Measurements from ENCODE around the gene LRRC51.

LRRC51 gene

DNA sequence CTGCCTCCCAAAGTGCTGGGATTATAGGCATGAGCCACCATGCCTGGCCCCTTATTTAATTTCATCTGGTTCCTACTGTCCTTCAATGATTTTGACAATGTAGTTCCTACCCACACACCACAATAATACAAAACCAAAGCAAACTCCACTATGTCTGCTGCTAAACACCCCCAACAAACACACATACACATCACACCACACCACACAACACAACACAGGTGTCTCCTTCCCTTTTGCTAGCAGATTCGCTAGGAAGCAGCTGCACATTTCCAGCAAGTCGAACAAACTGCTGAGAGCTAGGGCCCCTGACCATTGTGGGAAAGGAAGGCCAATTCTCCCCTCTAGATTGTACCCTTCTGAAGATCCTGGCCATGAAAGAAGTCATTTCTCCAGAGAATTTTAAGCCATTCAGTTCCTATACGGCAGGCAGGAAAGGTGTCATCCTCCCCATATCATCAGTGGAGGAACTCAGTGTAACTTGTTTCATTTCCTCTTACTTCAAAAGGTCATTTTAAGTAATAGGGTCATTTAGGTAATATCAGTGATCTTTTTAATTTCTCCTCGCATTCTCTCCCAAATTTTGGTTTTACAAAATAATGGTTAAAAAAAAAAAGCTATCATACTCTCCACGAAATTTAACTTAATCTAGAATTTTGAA is 18.8 kb upstream of the LRRC51 start:
- TF ChIP-seq, protein P1, sequence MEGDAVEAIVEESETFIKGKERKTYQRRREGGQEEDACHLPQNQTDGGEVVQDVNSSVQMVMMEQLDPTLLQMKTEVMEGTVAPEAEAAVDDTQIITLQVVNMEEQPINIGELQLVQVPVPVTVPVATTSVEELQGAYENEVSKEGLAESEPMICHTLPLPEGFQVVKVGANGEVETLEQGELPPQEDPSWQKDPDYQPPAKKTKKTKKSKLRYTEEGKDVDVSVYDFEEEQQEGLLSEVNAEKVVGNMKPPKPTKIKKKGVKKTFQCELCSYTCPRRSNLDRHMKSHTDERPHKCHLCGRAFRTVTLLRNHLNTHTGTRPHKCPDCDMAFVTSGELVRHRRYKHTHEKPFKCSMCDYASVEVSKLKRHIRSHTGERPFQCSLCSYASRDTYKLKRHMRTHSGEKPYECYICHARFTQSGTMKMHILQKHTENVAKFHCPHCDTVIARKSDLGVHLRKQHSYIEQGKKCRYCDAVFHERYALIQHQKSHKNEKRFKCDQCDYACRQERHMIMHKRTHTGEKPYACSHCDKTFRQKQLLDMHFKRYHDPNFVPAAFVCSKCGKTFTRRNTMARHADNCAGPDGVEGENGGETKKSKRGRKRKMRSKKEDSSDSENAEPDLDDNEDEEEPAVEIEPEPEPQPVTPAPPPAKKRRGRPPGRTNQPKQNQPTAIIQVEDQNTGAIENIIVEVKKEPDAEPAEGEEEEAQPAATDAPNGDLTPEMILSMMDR (IDR thresholded peaks at IDR 0.05; ENCODE audit: low read depth, low read length) = no peak
- no peak overlapping the region for H3K4me3 ChIP-seq (ENCODE audit: low read depth, low read length)

DNA sequence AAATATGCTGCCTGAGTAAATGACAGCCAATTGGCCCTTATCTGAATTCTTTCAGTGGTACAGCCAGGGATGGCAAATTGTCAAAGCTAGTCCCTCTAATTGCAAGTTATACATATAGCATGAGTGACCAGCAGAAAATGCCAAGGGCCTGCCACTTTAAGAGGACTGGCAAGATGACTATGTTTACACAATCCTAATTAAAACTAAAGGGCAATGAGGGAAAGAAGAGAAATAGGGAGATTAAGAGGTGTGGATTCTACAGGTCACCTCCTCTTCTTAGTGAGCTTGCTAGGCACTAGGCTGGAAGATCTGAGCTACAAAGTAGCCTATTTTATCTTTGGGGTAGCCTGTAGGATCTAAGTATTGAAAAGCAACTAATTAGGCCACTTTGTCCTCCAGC is 13.8 kb upstream of the LRRC51 start:
- TF ChIP-seq, protein P1 (IDR thresholded peaks at IDR 0.05; ENCODE audit: low read depth, low read length) = no peak
- H3K4me3 ChIP-seq (ENCODE audit: low read depth, low read length) = no peak overlapping the region

DNA sequence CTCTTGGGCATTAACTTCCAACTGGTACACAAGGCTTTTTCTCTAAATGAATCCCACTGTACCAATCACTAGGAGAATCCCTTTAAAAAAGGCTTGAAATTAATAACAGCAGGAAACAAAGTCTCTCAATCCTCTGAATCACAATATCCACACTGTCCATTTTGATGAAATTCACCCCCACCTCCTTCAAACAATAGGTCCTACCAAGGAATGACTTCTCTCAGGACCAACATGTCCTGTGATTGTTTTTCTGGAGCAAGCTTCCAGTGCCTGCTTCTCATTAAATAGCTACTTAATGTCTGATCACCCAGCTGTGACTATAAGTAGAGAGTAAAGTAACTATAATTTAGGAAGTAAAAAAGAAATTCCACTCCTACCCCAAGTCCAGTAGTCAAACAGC is 13.4 kb upstream of the LRRC51 start:
- no peak overlapping the region for H3K4me3 ChIP-seq (ENCODE audit: low read depth, low read length)
- TF ChIP-seq, protein P1 (IDR thresholded peaks at IDR 0.05; ENCODE audit: low read depth, low read length) = no peak

DNA sequence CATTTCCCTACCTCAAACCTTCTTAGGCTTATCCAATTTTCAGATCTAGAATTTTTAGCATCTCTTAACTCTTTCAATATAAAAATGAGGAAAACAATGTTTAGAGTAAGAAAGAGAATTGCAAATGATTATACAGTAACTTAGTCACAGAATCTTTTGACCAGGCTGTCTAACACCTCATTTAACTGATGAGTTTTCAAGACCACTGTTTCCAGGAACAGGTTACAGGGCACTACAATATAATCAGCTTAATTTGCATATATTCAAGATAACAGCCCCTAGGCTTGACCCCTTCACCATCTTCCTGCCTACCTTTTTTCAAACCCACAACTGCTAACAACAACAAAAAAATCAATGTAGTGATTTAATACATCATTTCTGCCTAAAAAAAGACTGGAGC is 13.0 kb upstream of the LRRC51 start:
- TF ChIP-seq, protein P1 (IDR thresholded peaks at IDR 0.05; ENCODE audit: low read depth, low read length) = no peak
- H3K4me3 ChIP-seq (ENCODE audit: low read depth, low read length) = no peak overlapping the region

DNA sequence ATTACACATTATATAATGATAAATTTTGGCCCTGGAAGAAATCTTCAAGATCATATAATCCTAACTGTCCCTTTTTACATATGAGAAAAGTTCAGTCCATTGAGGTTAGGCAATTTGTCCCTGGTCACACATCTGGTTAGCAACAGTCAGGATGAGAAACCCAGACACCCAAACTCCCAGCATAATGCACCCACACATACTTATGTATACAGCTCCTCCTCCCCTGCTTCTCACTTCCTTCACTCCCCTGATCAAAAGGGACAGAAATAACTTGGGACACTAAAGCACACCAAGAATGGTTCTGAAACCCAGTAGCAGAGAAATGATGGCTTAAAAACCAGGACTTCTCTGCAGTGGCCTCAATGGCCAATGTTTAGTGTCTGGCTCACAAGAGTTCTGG is 11.4 kb upstream of the LRRC51 start:
- TF ChIP-seq, protein P1 (IDR thresholded peaks at IDR 0.05; ENCODE audit: low read depth, low read length) = no peak
- peak overlapping the region; percentile 41 for H3K4me3 ChIP-seq (ENCODE audit: low read depth, low read length)

DNA sequence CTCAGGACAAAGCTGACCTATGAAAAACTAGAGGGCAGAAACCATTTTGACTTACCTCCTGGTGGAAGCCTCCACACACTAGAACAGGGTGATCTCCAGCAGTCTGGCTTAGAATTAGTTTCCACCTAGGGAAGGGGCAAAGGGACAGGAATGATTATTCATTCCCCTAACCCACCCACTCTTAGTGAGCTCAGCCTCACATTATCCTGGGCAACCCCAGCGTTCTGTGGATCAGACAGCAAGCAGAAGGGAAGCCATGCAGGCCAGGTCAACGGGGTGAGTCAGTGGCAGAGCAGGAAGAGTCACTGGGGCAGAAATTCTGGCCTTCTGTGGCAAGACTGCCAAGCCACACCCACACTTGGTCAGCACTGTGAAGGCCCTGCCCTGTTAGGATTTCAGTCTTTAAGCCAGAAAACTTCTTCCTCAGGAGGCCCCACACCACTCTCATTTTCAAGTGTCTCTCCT is 10.8 kb upstream of the LRRC51 start:
- TF ChIP-seq, protein P1 (IDR thresholded peaks at IDR 0.05; ENCODE audit: low read depth, low read length) = no peak
- peak overlapping the region; percentile 41 for H3K4me3 ChIP-seq (ENCODE audit: low read depth, low read length)

DNA sequence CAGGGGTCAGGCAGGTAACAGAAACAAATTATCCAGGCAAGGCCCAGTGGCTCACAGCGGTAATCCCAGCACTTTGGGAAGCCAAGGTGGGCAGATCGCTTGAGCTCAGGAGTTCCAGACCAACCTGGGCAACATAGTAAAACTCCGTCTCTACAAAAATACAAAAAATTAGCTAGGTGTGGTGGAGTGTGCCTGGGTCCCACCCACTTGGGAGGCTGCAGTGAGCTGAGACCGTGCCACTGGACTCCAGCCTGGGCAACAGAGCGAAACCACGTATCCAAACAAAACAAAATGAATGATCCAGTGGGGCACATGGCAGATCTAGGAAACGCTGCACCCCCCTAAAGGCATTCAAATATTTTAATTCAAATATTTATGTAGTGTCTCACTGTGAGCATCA is 10.2 kb upstream of the LRRC51 start:
- H3K4me3 ChIP-seq (ENCODE audit: low read depth, low read length) = no peak overlapping the region
- TF ChIP-seq, protein P1 (IDR thresholded peaks at IDR 0.05; ENCODE audit: low read depth, low read length) = no peak

Measured in WI38 (cell line).